Fibroblast of lung (primary cell): Measurements from ENCODE around the gene LTBP1. TPM values are rescaled to one million over a fixed set of nuclear protein-coding genes. Genes with fewer than 3 reads are reported as not detected.
A peak's percentile ranks its signal among the peaks of the same experiment; 100 is the strongest.

Experiments used
- DNase-seq, 2 donors: peaks; one replicate each; pipeline versions ENCODE4 v3.0.0 to v3.0.0-alpha.2; 2010; ENCODE audit warnings: low read depth in 2 of 2
- H2AFZ ChIP-seq: 2 replicates; pipeline ENCODE4 v1.5.1; 2012; ENCODE audit warnings: low read length, control low read depth, inconsistent platforms
- H3K27ac ChIP-seq: 2 replicates; pipeline ENCODE4 v1.5.1; 2011; ENCODE audit warnings: low read length, control low read depth; ENCODE audit not compliant: insufficient read depth
- H3K27me3 ChIP-seq: 2 replicates; pipeline ENCODE4 v1.5.1; 2011; ENCODE audit warnings: mild to moderate bottlenecking, low read length; ENCODE audit not compliant: control insufficient read depth, insufficient read depth
- H3K36me3 ChIP-seq: 2 replicates; pipeline ENCODE4 v1.5.1; 2011; ENCODE audit warnings: low read length; ENCODE audit not compliant: control insufficient read depth, insufficient read depth
- H3K4me1 ChIP-seq: 2 replicates; pipeline ENCODE4 v1.5.1; 2011; ENCODE audit warnings: low read length; ENCODE audit not compliant: control insufficient read depth, insufficient read depth; ENCODE audit errors: extremely low read depth
- H3K4me2 ChIP-seq: 2 replicates; pipeline ENCODE4 v1.5.1; 2011; ENCODE audit warnings: low read length, control low read depth; ENCODE audit not compliant: insufficient read depth; ENCODE audit errors: extremely low read depth
- H3K4me3 ChIP-seq, 4 experiments: fragments of 200-600 bp in 1 of 4; sonication (generic) in 1 of 4; replicated peaks in 1 of 4; 2 replicates each; pipeline ENCODE4 v1.5.1; 2011 to 2016; ENCODE audit warnings: low read length in 4 of 4, low read depth in 3 of 4, mild to moderate bottlenecking in 3 of 4, control low read depth in 2 of 4, inconsistent platforms in 1 of 4, mixed read lengths in 1 of 4; ENCODE audit not compliant: insufficient read depth in 1 of 4; ENCODE audit errors: control extremely low read depth in 1 of 4
- H3K79me2 ChIP-seq: 2 replicates; pipeline ENCODE4 v1.5.1; 2012; ENCODE audit warnings: mild to moderate bottlenecking, low read length, inconsistent platforms; ENCODE audit not compliant: control insufficient read depth, insufficient read depth
- H3K9ac ChIP-seq: 2 replicates; pipeline ENCODE4 v1.5.1; 2011; ENCODE audit warnings: mild to moderate bottlenecking, low read length, control low read depth; ENCODE audit not compliant: insufficient read depth
- H3K9me3 ChIP-seq: 2 replicates; pipeline ENCODE4 v1.5.1; 2012; ENCODE audit warnings: low read depth, low read length; ENCODE audit not compliant: control insufficient read depth, insufficient read depth
- H4K20me1 ChIP-seq: 2 replicates; pipeline ENCODE4 v1.5.1; 2011; ENCODE audit warnings: low read length; ENCODE audit not compliant: control insufficient read depth, insufficient read depth; ENCODE audit errors: extremely low read depth
- CTCF ChIP-seq, 2 donors: IDR thresholded peaks in 1 of 2; conservative IDR thresholded peaks in 1 of 2; 1 replicate in 1 of 2; 2 replicates in 1 of 2; pipeline ENCODE4 v1.5.1; 2011 to 2012; ENCODE audit warnings: low read length in 2 of 2, control low read depth in 1 of 2, inconsistent platforms in 1 of 2, low read depth in 1 of 2, mild to moderate bottlenecking in 1 of 2
- EZH2 ChIP-seq: IDR thresholded peaks from 2 replicates; pipeline ENCODE4 v1.5.1; 2012; ENCODE audit warnings: low read length, control low read depth, mild to moderate bottlenecking; ENCODE audit errors: missing control alignments
- polyA plus RNA-seq, 2 donors: library from polyadenylated mRNA; depleted of rRNA in 1 of 2; stranded (reverse) in 1 of 2; unstranded in 1 of 2; fragments of >200 nt; gene quantifications; 2 replicates each; pipeline ENCODE4 v1.2.1, GENCODE V29; 2011 to 2012; ENCODE audit warnings: missing spikeins in 1 of 2
- total RNA-seq: library from RNA; depleted of rRNA; stranded (reverse); fragments of >200 nt; gene quantifications from 2 replicates; pipeline ENCODE4 v1.2.1, GENCODE V29; 2014

Gene LTBP1
- total and polyA plus RNA-seq, 2 donors (not counting 1 experiment from before 2014, with no cell fraction given) = 254 to 324 TPM

GRCh38 chr2:33134791-33135560 is 188.2 kb downstream of the LTBP1 start:
- Histone ChIP-seq H3K27ac (peak overlapping the region; percentile 98), H3K9ac (peak overlapping the region; percentile 86), H3K4me2 (peak overlapping the region; percentile 96), H3K4me3 (peak overlapping the region; percentile 91 to 96 (median 94)), H3K4me1 (peaks cover 17% of the 10 kb centered on the region), H3K36me3 (no peaks in the 10 kb centered on the region), H2AFZ (no peak overlapping the region), H3K27me3 (no peaks in the 10 kb centered on the region), H4K20me1 (no peaks in the 10 kb centered on the region), H3K9me3 (no peaks in the 10 kb centered on the region), H3K79me2 (peaks cover 47% of the 10 kb centered on the region)
- DNase-seq = no peak
- TF ChIP-seq CTCF (conservative IDR thresholded peaks at IDR 0.05 in 1 of 2, IDR thresholded peaks at IDR 0.05 in 1 of 2; ENCODE audit: low read depth in 1 of 2, low read length in 2 of 2) = no peak
- no peak for TF ChIP-seq EZH2

- Histone ChIP-seq H3K4me1 (peaks cover 16% of the 10 kb centered on the region), H3K4me3 (peak overlapping the region; percentile 91 to 96 (median 94)), H4K20me1 (no peaks in the 10 kb centered on the region)
These were observed 188.9 kb downstream of the LTBP1 start for GRCh38 chr2:33135645-33136044.

More at GRCh38 chr2:33135645-33136044, 188.9 kb downstream of the LTBP1 start:
- Histone ChIP-seq H3K9ac (peak overlapping the region; percentile 86), H3K27ac (peak overlapping the region; percentile 98), H2AFZ (no peak overlapping the region), H3K79me2 (peaks cover 51% of the 10 kb centered on the region), H3K4me2 (peak overlapping the region; percentile 96), H3K9me3 (no peaks in the 10 kb centered on the region), H3K27me3 (no peaks in the 10 kb centered on the region), H3K36me3 (no peaks in the 10 kb centered on the region)
- peak; percentile 48 to 59 for DNase-seq
- TF ChIP-seq EZH2 = no peak
- TF ChIP-seq CTCF (conservative IDR thresholded peaks at IDR 0.05 in 1 of 2, IDR thresholded peaks at IDR 0.05 in 1 of 2; ENCODE audit: low read depth in 1 of 2, low read length in 2 of 2) = no peak
